Right kidney (tissue), 1 donor: ENCODE results near the gene KCNJ18.
"Not testable (repeated sequence)": the region's sequence is repeated elsewhere in the genome, so short reads cannot be mapped to it uniquely, and the experiment has no call there.

Source experiments
- DNase-seq: peaks from one replicate; pipeline ENCODE4 v3.0.0-alpha.2; 2016

Gene KCNJ18

DNA sequence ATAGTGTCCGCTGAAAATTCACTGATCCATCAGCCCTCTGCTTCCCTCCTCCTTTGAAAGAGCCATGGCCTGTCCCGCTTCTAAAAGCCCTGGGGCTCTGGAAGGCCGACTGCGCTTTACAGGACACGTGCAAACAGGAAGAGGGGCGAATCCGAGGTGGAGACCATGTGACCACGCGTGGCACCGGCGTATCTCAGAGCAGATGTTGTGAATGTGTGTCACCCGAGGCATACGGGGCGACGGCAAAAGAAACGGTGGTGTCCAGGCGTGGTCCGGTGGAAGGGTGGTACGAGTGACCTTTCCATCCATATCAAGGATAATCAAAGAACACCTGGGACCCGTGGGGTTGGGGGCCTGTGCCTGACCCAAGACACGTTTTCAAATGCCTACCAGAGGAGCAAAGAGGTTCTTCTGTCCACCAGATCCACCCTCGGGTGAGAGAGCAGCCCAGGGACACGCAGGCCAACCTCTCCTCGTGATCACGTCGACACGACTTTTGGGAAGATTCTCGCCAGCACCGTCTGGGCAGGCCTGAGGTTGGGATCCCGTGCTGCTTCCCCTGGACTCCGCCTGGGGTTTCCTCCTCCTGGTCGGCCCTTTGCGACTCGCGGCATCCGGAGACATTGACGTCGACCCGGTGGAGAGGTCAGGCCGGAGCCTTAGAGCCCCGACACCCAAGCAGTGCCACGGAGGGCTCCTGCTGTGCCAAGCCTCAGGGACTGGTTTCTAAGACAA, 7.1 kb upstream of the KCNJ18 start:
- not testable (repeated sequence) for DNase-seq

- no peak for DNase-seq
Observed at GRCh38 chr17:21686165-21687015, 5.9 kb upstream of the KCNJ18 start.

DNA sequence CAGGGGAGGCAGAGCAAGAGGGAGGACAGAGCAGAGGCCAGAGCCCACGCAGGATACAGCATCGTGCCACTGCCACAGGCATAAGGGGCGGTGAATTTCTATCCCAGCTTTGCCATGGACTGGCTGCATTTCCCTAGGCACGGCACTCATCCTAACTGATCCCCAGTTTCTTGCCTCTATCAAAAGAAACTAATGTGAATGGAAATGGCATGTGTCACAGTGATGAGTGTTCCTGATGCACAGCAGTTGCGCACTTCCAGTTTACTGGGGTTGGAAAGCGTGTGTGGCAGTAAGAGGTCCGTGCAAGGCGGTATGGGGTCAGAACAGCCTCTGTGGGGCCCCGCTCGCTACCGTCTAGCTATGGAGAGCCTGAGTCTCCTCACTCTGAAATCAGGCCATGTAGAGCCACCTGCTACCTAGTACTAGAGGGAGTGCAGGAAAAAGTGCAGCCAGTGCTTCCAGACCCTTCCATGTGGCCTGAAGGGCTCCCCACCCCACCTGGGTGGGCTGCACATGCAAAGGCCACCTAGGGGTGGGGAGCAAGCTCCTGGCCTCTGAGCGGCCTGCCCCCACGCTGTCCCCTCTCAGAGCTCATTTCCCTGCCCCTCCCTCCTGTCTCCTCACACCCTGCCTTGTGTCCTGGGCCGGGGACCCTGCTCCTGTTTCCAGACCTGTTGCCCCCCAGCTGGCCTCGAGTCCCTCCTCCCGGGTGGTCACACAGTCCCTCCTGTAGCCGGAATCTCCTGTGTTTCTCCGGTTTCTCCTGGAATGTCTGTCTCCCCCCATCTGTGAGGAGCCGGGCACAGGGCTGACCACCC, 5.0 kb upstream of the KCNJ18 start:
- DNase-seq: no peak

DNA sequence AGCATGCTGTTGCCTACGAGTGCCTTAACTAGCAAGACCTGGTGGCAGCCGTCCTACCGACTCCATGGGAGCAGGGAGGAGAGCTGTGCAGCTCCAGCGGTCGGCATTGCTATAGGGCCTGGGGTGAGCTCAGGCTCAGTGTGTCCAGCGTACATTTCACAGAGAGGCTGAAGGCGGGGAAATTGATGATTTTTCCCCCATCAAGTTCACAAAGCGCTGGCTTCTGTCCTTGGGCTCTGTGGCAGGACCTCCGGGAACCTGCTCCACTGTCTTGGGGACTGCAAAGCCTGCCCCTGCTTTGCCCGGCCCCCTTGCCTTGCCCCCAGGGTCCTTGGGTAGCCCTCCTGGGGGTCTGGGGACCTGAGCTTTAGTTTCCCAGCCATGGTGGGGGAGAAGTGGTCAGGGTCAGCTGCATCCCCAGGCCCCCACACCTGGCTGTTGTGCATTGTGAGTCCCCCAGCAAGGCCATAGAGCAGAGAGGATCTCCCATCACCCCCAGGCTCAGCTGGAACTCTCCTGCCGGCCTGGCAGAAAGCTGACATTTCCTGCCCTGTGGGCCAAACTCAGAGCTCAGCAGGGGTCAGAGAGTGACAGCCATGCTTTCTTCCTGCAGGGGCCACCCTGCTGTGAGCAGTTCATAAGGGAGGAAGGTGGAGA, 3.9 kb upstream of the KCNJ18 start:
- no peak for DNase-seq

GRCh38 chr17:21689604-21690003, 2.7 kb upstream of the KCNJ18 start:
- no peak for DNase-seq

DNA sequence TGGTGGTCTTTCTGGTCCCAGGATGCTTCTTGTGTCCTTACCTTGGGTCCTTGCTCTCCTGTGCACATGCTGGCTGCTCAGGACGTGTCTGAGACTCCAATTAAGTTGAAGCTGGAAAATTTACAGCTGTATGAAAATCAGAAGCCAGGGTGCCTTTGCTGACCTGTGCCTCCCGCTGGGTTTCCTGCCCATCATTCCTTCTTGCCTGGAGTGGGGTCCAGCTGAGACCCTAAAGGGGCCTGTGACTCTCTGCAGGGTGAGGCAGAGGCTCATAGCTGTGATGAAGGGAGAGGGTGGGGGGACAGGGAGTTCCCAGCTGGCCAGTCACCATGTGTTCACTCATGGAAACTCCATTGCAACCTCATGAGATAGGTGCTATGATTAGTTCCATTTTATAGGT, 1.5 kb upstream of the KCNJ18 start:
- DNase-seq: not testable (repeated sequence)

GRCh38 chr17:21691481-21691880, 842 bp upstream of the KCNJ18 start:
- not testable (repeated sequence) for DNase-seq

DNA sequence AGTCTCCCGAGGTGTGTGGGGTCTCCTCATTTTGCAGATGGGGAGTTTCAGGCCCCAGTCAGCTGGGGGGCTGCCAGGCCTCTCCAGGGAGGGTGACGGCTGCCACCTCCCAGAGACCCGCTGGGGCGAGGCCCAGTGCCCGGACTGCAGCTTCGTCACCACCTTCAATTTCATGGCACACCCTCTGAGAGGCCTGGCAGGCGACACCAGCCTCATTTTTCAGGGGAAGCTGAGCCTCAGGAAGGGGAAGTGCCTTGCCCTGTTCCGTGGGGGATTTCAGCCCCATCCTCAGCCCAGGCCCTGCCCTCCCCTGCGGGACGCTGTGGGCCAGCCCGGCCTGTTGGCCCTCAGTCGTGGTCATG, 362 bp downstream of the KCNJ18 start:
- DNase-seq: not testable (repeated sequence)

DNA sequence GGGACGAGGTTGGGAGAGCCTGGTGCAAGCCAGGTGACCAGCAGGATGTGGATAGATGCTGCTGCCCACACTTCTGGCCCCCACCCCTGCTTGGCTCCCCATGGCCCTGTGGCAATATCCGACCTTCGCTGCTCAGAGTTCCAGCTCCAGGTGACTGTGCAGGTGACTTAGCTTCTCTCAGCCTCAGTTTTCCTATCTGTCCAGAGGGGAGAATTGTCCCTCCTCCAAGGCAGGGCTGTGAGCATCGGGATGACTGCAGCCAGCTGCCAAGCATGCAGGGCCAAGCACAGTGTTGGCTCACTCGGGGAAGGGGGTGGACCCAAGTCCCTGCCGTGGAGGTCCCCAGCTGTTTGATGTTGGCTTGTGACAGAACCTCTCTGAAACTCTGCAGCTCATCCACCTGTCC, 1.1 kb downstream of the KCNJ18 start:
- DNase-seq: not testable (repeated sequence)

GRCh38 chr17:21693937-21694336, 1.6 kb downstream of the KCNJ18 start:
- DNase-seq: not testable (repeated sequence)

DNA sequence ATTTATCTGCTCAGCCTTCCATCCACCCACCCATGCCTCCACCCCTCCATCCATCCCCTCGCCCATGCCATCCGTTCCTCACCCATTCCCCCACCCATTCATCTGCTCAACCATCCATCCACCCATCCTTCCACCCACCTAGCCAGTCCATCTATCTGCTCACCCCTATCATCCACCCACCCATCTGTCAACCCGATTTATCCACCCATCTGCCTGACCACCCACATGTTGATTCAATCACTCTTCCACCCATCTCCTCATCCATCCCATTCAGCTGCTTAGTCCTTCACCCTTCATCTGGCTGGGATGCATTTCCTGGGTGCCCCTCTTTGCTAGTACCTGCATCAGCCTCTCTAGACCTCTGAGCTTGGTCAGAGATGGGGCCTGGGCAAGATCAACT, 3.9 kb downstream of the KCNJ18 start:
- DNase-seq: not testable (repeated sequence)

- DNase-seq: not testable (repeated sequence)
Observed at GRCh38 chr17:21696842-21697507, 4.7 kb downstream of the KCNJ18 start.

GRCh38 chr17:21697508-21697860, 5.2 kb downstream of the KCNJ18 start:
- DNase-seq: not testable (repeated sequence)

DNA sequence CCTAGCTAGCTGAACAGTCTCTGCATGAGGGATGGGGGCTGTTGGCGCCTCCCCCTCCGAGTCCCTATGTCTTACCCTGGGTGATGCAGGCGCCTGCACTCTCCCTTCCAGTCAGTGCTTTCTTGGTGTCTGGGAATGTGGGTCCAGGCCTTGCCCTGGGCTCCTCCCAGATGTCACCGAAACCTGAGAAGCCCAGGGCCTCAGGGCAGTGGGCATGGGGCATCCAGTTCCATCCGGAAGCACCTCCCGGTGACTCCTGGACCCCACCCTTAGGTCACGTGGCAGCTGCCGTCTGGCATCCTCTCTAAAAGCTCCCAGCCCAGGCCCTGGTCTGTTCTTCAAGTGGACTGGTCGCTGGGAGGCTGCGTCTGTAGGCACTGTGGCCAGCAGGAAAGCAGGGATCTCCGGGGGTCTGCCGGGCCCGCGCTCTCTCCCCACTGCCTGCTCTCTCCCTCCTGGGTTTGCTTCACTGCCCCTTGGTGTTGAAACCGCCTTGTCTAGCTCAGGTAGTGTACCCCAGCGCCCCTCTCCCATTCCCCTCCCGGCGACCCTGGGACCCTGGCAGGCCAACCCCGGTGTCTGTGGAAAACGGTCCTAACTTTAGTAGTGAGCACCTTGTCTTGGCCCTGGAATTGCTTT, 6.2 kb downstream of the KCNJ18 start:
- DNase-seq: not testable (repeated sequence)

GRCh38 chr17:21699124-21699523, 6.8 kb downstream of the KCNJ18 start:
- DNase-seq: not testable (repeated sequence)

- DNase-seq: not testable (repeated sequence)
Observed at GRCh38 chr17:21699573-21700236, 7.4 kb downstream of the KCNJ18 start.

DNA sequence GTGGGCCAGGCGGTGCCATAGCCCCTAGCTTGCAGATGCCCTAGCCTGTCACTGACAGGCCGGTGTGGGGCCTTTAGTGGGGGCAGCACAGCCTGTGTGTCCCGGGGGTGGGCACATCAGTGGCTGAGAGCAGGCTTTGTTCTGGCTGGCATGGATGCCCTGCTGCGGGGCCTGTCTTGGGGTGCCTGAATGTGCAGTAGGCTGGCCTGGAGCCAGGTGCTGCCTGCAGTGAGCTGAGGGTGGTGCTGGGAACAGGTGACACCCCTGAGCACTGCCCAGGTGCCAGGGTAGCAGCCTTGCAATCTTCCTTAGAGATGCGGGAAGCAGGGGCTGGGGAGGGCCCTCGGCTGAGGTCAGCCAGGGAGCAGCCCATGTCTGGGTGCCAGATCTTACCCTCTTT, 8.8 kb downstream of the KCNJ18 start:
- DNase-seq: not testable (repeated sequence)

GRCh38 chr17:21702029-21702428, 9.7 kb downstream of the KCNJ18 start:
- not testable (repeated sequence) for DNase-seq

DNA sequence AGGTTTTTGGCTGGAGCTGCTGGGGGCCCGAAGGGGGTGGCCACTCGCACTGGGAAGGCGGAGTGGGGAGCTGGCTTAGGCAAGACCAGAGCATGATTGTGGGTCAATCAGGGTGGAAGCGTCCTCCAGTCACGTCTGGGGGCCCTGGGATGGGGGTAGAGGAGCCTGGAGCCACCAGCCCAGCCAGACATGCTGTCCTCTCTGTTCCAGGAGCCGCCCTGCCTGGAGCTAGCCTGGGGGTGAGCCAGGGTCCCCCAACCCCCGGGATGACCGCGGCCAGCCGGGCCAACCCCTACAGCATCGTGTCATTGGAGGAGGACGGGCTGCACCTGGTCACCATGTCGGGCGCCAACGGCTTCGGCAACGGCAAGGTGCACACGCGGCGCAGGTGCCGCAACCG, 10.2 kb downstream of the KCNJ18 start:
- not testable (repeated sequence) for DNase-seq

DNA sequence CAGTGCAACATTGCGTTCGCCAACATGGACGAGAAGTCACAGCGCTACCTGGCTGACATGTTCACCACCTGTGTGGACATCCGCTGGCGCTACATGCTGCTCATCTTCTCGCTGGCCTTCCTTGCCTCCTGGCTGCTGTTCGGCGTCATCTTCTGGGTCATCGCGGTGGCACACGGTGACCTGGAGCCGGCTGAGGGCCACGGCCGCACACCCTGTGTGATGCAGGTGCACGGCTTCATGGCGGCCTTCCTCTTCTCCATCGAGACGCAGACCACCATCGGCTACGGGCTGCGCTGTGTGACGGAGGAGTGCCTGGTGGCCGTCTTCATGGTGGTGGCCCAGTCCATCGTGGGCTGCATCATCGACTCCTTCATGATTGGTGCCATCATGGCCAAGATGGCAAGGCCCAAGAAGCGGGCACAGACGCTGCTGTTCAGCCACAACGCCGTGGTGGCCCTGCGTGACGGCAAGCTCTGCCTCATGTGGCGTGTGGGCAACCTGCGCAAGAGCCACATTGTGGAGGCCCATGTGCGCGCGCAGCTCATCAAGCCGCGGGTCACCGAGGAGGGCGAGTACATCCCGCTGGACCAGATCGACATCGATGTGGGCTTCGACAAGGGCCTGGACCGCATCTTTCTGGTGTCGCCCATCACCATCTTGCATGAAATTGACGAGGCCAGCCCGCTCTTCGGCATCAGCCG, 10.8 kb downstream of the KCNJ18 start:
- DNase-seq: not testable (repeated sequence)
